ENCODE data around the gene CILP. TPM values are rescaled to one million over a fixed set of nuclear protein-coding genes. Genes with fewer than 3 reads are reported as not detected.

Gene CILP
- total RNA-seq, 1 experiment from 2014 or later: 0.08 TPM

- POLR2A ChIA-PET: interaction anchor here (0.6 kb wide), 1 partner anchor 77 kb away, joined by 3 read pairs; no protein-coding TSS in a partner anchor
- intact Hi-C loops (cut with micrococcal nuclease; ENCODE audit: unreplicated experiment) (no loop called here), in situ Hi-C loops (cut with HindIII; ENCODE audit: low pct_unique_long_range_greater_than_20kb, low sequenced_read_pairs) (no loop called here)
- TF ChIP-seq SIN3A (IDR thresholded peaks at IDR 0.05; ENCODE audit: borderline replicate concordance, insufficient read depth, low read depth, low read length): no peak
- no peak for TF ChIP-seq TCF7L2 (IDR thresholded peaks at IDR 0.05; ENCODE audit: low read depth, low read length)
- no peak for TF ChIP-seq POLR2AphosphoS5 (IDR thresholded peaks at IDR 0.05; ENCODE audit: low read depth, low read length)
- no peak for TF ChIP-seq REST (IDR thresholded peaks at IDR 0.05; ENCODE audit: insufficient read depth in 1 of 2, low read depth in 2 of 2, low read length in 1 of 2)
- no peak for TF ChIP-seq CTCF (IDR thresholded peaks at IDR 0.05)
- Histone ChIP-seq H3K27me3 (ENCODE audit: control insufficient read depth, insufficient read depth, low read length) (no peaks in the 10 kb centered on the region), H3K4me1 (ENCODE audit: control insufficient read depth, insufficient read depth, low read length) (no peaks in the 10 kb centered on the region), H3K27ac (ENCODE audit: low read length) (no peak overlapping the region), H3K36me3 (ENCODE audit: control insufficient read depth, insufficient read depth, low read length) (no peaks in the 10 kb centered on the region), H3K4me3 (ENCODE audit: low read depth in 2 of 2, low read length in 2 of 2) (no peak overlapping the region), H3K9me3 (ENCODE audit: control insufficient read depth, insufficient read depth, low read depth, low read length) (no peaks in the 10 kb centered on the region)
- ATAC-seq (no peak), DNase-seq (ENCODE audit: low read depth, low spot score) (no peak)
- CTCF ChIA-PET: interaction anchor here (0.6 kb wide), 1 partner anchor 9 kb away, joined by 5 read pairs; no protein-coding TSS in a partner anchor
- BruUV-seq (replicated peaks): no TSS peak
Measured at GRCh38 chr15:65204236-65204930, 6.9 kb downstream of the CILP start.

- Histone ChIP-seq H3K27me3 (ENCODE audit: control insufficient read depth, insufficient read depth, low read length) (no peaks in the 10 kb centered on the region), H3K36me3 (ENCODE audit: control insufficient read depth, insufficient read depth, low read length) (no peaks in the 10 kb centered on the region), H3K27ac (ENCODE audit: low read length) (no peak overlapping the region), H3K4me3 (ENCODE audit: low read depth in 2 of 2, low read length in 2 of 2) (no peak overlapping the region), H3K9me3 (ENCODE audit: control insufficient read depth, insufficient read depth, low read depth, low read length) (no peaks in the 10 kb centered on the region), H3K4me1 (ENCODE audit: control insufficient read depth, insufficient read depth, low read length) (no peaks in the 10 kb centered on the region)
- ChIA-PET POLR2A (no interaction called here), CTCF (interaction anchor here (0.7 to 1.3 kb wide), 2 partner anchors 13 to 69 kb away, joined by 4 to 6 read pairs; no protein-coding TSS in a partner anchor)
- intact Hi-C loops (cut with micrococcal nuclease; ENCODE audit: unreplicated experiment) (no loop called here), in situ Hi-C loops (cut with HindIII; ENCODE audit: low pct_unique_long_range_greater_than_20kb, low sequenced_read_pairs) (no loop called here)
- BruUV-seq (replicated peaks): no TSS peak
- DNase-seq (ENCODE audit: low read depth, low spot score) (no peak), ATAC-seq (no peak)
- no peak for TF ChIP-seq POLR2AphosphoS5 (IDR thresholded peaks at IDR 0.05; ENCODE audit: low read depth, low read length)
Measured at GRCh38 chr15:65201918-65202317, 9.4 kb downstream of the CILP start.

- POLR2A ChIA-PET: interaction anchor here (0.5 kb wide), 1 partner anchor 88 kb away, joined by 8 read pairs; no protein-coding TSS in a partner anchor
- no peaks in the 10 kb centered on the region for H3K4me1 ChIP-seq (ENCODE audit: control insufficient read depth, insufficient read depth, low read length)
- no peaks in the 10 kb centered on the region for H3K27me3 ChIP-seq (ENCODE audit: control insufficient read depth, insufficient read depth, low read length)
- intact Hi-C loops (cut with micrococcal nuclease; ENCODE audit: unreplicated experiment) (no loop called here), in situ Hi-C loops (cut with HindIII; ENCODE audit: low pct_unique_long_range_greater_than_20kb, low sequenced_read_pairs) (no loop called here)
- TF ChIP-seq POLR2AphosphoS5 (IDR thresholded peaks at IDR 0.05; ENCODE audit: low read depth, low read length) (no peak), TCF7L2 (IDR thresholded peaks at IDR 0.05; ENCODE audit: low read depth, low read length) (no peak), SIN3A (IDR thresholded peaks at IDR 0.05; ENCODE audit: borderline replicate concordance, insufficient read depth, low read depth, low read length) (no peak), CTCF (IDR thresholded peaks at IDR 0.05) (no peak), REST (IDR thresholded peaks at IDR 0.05; ENCODE audit: insufficient read depth in 1 of 2, low read depth in 2 of 2, low read length in 1 of 2) (no peak)
- H3K36me3 ChIP-seq (ENCODE audit: control insufficient read depth, insufficient read depth, low read length): no peaks in the 10 kb centered on the region
- H3K27ac ChIP-seq (ENCODE audit: low read length): no peak overlapping the region
- no TSS peak for BruUV-seq (replicated peaks)
- ATAC-seq (no peak), DNase-seq (ENCODE audit: low read depth, low spot score) (no peak)
- H3K4me3 ChIP-seq (ENCODE audit: low read depth in 2 of 2, low read length in 2 of 2): no peak overlapping the region
- CTCF ChIA-PET: no interaction called here
- H3K9me3 ChIP-seq (ENCODE audit: control insufficient read depth, insufficient read depth, low read depth, low read length): no peaks in the 10 kb centered on the region
Measured at GRCh38 chr15:65198571-65198970, 12.7 kb downstream of the CILP start.
